ENCODE measurements around the gene ZNF774. TPM values are rescaled to one million over a fixed set of nuclear protein-coding genes. Genes with fewer than 3 reads are reported as not detected.
"Not testable (repeated sequence)": the region's sequence is repeated elsewhere in the genome, so short reads cannot be mapped to it uniquely, and the experiment has no call there.

ZNF774 gene
- total RNA-seq, 1 experiment from 2014 or later, result 4.0 TPM

- TF ChIP-seq REST (IDR thresholded peaks at IDR 0.05; ENCODE audit: low read depth), result no peak
- TF ChIP-seq ZFX (IDR thresholded peaks at IDR 0.05), result no peak
- no peak for TF ChIP-seq ELF1 (IDR thresholded peaks at IDR 0.05; ENCODE audit: borderline replicate concordance, low read depth)
- TF ChIP-seq RAD21 (IDR thresholded peaks at IDR 0.05; ENCODE audit: low read depth), result no peak
- TF ChIP-seq ZBTB33 (IDR thresholded peaks at IDR 0.05; ENCODE audit: extremely low read depth, insufficient replicate concordance, low read length), result no peak
These were observed 55.8 kb downstream of the ZNF774 start (continued) for GRCh38 chr15:90407871-90408317.

- no peaks in the 10 kb centered on the region for H3K27me3 ChIP-seq (ENCODE audit: insufficient read depth, low read length)
- no TSS peak for BruUV-seq (replicated peaks)
- no peak overlapping the region for H3K4me2 ChIP-seq (ENCODE audit: low read length)
- H3K4me1 ChIP-seq (ENCODE audit: control insufficient read depth in 1 of 2, insufficient read depth in 2 of 2, low read length in 2 of 2), result peaks cover 29 to 33% of the 10 kb centered on the region in 2 experiments
- no peak overlapping the region for H3K27ac ChIP-seq (ENCODE audit: low read depth, low read length)
- H4K20me1 ChIP-seq (ENCODE audit: insufficient read depth), result no peaks in the 10 kb centered on the region
- H3K9me2 ChIP-seq (ENCODE audit: insufficient read depth), result no peaks in the 10 kb centered on the region
- RAD21 ChIA-PET (ENCODE audit: low non-redundant PET in 1 of 2, low total read pairs in 2 of 2, uncharacterized antibody in 2 of 2, unreplicated experiment in 2 of 2), result no interaction called here
- H3K79me2 ChIP-seq (ENCODE audit: insufficient read depth, low read length), result peaks cover 85% of the 10 kb centered on the region
- POLR2A ChIA-PET, result no interaction called here
- no peak overlapping the region for H3K4me3 ChIP-seq (replicated peaks in 1 of 2; ENCODE audit: low read depth in 1 of 2, low read length in 2 of 2)
- no peaks in the 10 kb centered on the region for H3K36me3 ChIP-seq (ENCODE audit: control insufficient read depth in 1 of 2, insufficient read depth in 2 of 2, low read length in 2 of 2)
- ATAC-seq, result no peak
- no peak overlapping the region for H3K9ac ChIP-seq (ENCODE audit: low read length)
- no peak overlapping the region for H2AFZ ChIP-seq (ENCODE audit: low read depth, low read length, poor library complexity, severe bottlenecking)
- DNase-seq (ENCODE audit: low read depth, low spot score), result no peak
- H3K9me3 ChIP-seq (ENCODE audit: control insufficient read depth in 1 of 2, insufficient read depth in 1 of 2, low read depth in 1 of 2, low read length in 2 of 2), result no peaks in the 10 kb centered on the region
- intact Hi-C loops (cut with micrococcal nuclease), result no loop called here
- CTCF ChIA-PET, result no interaction called here
- TF ChIP-seq ATF3 (IDR thresholded peaks at IDR 0.05) (no peak), ELF1 (IDR thresholded peaks at IDR 0.05; ENCODE audit: borderline replicate concordance, low read depth) (no peak), ZFX (IDR thresholded peaks at IDR 0.05) (no peak), SRF (IDR thresholded peaks at IDR 0.05; ENCODE audit: low read depth) (no peak), TCF7L2 (IDR thresholded peaks at IDR 0.05; ENCODE audit: borderline replicate concordance, extremely low read depth, insufficient read depth, insufficient read length) (no peak)
These were observed 56.6 kb downstream of the ZNF774 start for GRCh38 chr15:90408657-90409056.

- H3K9me3 ChIP-seq (ENCODE audit: control insufficient read depth in 1 of 2, insufficient read depth in 1 of 2, low read depth in 1 of 2, low read length in 2 of 2); BruUV-seq (replicated peaks); H3K4me2 ChIP-seq (ENCODE audit: low read length); ATAC-seq; intact Hi-C loops (cut with micrococcal nuclease); H3K27ac ChIP-seq (ENCODE audit: low read depth, low read length); H3K36me3 ChIP-seq (ENCODE audit: control insufficient read depth in 1 of 2, insufficient read depth in 2 of 2, low read length in 2 of 2); H4K20me1 ChIP-seq (ENCODE audit: insufficient read depth); CTCF ChIA-PET; H3K9me2 ChIP-seq (ENCODE audit: insufficient read depth); H3K4me3 ChIP-seq (replicated peaks in 1 of 2; ENCODE audit: low read depth in 1 of 2, low read length in 2 of 2); DNase-seq (ENCODE audit: low read depth, low spot score); H3K27me3 ChIP-seq (ENCODE audit: insufficient read depth, low read length); RAD21 ChIA-PET (ENCODE audit: low non-redundant PET in 1 of 2, low total read pairs in 2 of 2, uncharacterized antibody in 2 of 2, unreplicated experiment in 2 of 2); H2AFZ ChIP-seq (ENCODE audit: low read depth, low read length, poor library complexity, severe bottlenecking); H3K9ac ChIP-seq (ENCODE audit: low read length): not testable (repeated sequence)
- Histone ChIP-seq H3K79me2 (ENCODE audit: insufficient read depth, low read length) (peaks cover 84% of the 10 kb centered on the region), H3K4me1 (ENCODE audit: control insufficient read depth in 1 of 2, insufficient read depth in 2 of 2, low read length in 2 of 2) (peaks cover 34 to 38% of the 10 kb centered on the region in 2 experiments)
- POLR2A ChIA-PET, result interaction anchor here (0.7 kb wide), 1 partner anchor 16 kb away, joined by 3 read pairs; no protein-coding TSS in a partner anchor
These were observed 57.5 kb downstream of the ZNF774 start for GRCh38 chr15:90409587-90409986.
